Measurements from ENCODE around the gene PPM1H. TPM values are rescaled to one million over a fixed set of nuclear protein-coding genes. Genes with fewer than 3 reads are reported as not detected.

The PPM1H gene
- polyA plus RNA-seq, 1 experiment, result 2.3 TPM

GRCh38 chr12:62621101-62621638 lies 313.8 kb downstream of the PPM1H start:
- H3K4me3 ChIP-seq (ENCODE audit: low read depth, low read length), result no peak overlapping the region
- ChIA-PET POLR2A (interaction anchor here (0.6 kb wide), 1 partner anchor 165 kb away, joined by 3 read pairs; no protein-coding TSS in a partner anchor), CTCF (interaction anchor here (0.9 to 1.8 kb wide), 3 partner anchors 11 to 173 kb away, joined by 3 to 4 read pairs (median 3); no protein-coding TSS in a partner anchor)
- H3K27me3 ChIP-seq (ENCODE audit: control insufficient read depth, insufficient read depth, low read length), result no peaks in the 10 kb centered on the region
- DNase-seq (ENCODE audit: low read depth), result no peak
- peaks cover under 1% of the 10 kb centered on the region; the same call in 1 of the 2 replicates for H3K36me3 ChIP-seq (ENCODE audit: control insufficient read depth, insufficient read depth, low read length)
- no peak for TF ChIP-seq CTCF (IDR thresholded peaks at IDR 0.05; ENCODE audit: insufficient read depth, low read depth, low read length)

- H3K4me3 ChIP-seq (ENCODE audit: low read depth, low read length), result no peak overlapping the region
- POLR2A ChIA-PET, result no interaction called here
- no peak for TF ChIP-seq CTCF (IDR thresholded peaks at IDR 0.05; ENCODE audit: insufficient read depth, low read depth, low read length)
- peaks cover 2% of the 10 kb centered on the region; the same call in 1 of the 2 replicates for H3K36me3 ChIP-seq (ENCODE audit: control insufficient read depth, insufficient read depth, low read length)
- no peak for DNase-seq (ENCODE audit: low read depth)
- no peaks in the 10 kb centered on the region for H3K27me3 ChIP-seq (ENCODE audit: control insufficient read depth, insufficient read depth, low read length)
- CTCF ChIA-PET, result interaction anchor here (0.7 to 1.3 kb wide), 2 partner anchors 36 to 175 kb away, joined by 3 to 9 read pairs; no protein-coding TSS in a partner anchor
Measured at GRCh38 chr12:62618930-62619329, 316.0 kb downstream of the PPM1H start.

DNA sequence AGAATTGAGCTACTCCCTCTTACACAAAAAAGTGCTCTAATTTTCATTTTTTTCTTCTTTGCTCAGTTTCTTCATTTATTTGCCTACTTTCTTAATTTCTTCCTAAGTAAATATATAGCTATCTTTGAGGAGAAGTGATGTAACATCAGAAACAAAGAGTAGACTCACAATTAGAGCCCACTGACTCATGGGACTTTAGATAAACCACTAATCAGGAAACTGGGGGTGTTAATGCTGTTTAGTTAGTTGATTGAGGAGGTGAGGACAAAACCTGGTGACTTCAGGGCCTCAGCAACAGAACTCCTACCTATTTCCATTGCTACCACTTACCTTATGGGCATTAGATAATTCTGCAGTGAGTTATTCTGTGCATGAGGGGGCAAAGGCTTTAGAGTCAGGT lies 316.6 kb downstream of the PPM1H start:
- ChIA-PET POLR2A (no interaction called here), CTCF (interaction anchor here (0.7 to 1.3 kb wide), 2 partner anchors 36 to 176 kb away, joined by 3 to 9 read pairs; no protein-coding TSS in a partner anchor)
- no peak for TF ChIP-seq CTCF (IDR thresholded peaks at IDR 0.05; ENCODE audit: insufficient read depth, low read depth, low read length)
- DNase-seq (ENCODE audit: low read depth), result no peak
- Histone ChIP-seq H3K27me3 (ENCODE audit: control insufficient read depth, insufficient read depth, low read length) (no peaks in the 10 kb centered on the region), H3K36me3 (ENCODE audit: control insufficient read depth, insufficient read depth, low read length) (peaks cover 2% of the 10 kb centered on the region; the same call in 1 of the 2 replicates), H3K4me3 (ENCODE audit: low read depth, low read length) (no peak overlapping the region)

DNA sequence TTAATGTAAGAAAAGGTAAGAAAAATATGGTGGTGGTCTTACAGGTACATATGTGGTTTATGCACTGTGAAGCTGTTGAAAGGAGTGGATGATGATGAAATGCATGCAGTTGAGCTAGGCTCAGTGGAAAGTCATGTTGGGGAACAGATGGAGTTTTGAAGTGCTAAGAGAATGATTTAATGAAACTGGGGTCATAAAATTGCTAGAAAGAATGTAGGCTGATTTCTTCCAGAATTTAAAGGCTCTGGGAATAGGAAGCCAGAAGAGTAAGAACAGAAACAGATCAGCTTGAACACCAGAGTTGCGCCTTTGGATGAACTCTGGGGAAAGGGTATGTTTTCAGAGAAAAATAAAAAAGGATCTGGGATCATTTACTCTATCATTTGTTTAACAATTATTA lies 321.9 kb downstream of the PPM1H start:
- H3K27me3 ChIP-seq (ENCODE audit: control insufficient read depth, insufficient read depth, low read length), result no peaks in the 10 kb centered on the region
- POLR2A ChIA-PET, result no interaction called here
- no peak for TF ChIP-seq CTCF (IDR thresholded peaks at IDR 0.05; ENCODE audit: insufficient read depth, low read depth, low read length)
- no peak for DNase-seq (ENCODE audit: low read depth)
- CTCF ChIA-PET, result interaction anchor here (0.7 to 1.1 kb wide), 2 partner anchors 62 to 86 kb away, joined by 3 to 4 read pairs; no protein-coding TSS in a partner anchor
- H3K4me3 ChIP-seq (ENCODE audit: low read depth, low read length), result no peak overlapping the region
- H3K36me3 ChIP-seq (ENCODE audit: control insufficient read depth, insufficient read depth, low read length), result peaks cover 3% of the 10 kb centered on the region; the same call in 1 of the 2 replicates

- POLR2A ChIA-PET, result interaction anchor here (0.6 kb wide), 1 partner anchor 30 kb away, joined by 4 read pairs; no protein-coding TSS in a partner anchor
- Histone ChIP-seq H3K4me3 (ENCODE audit: low read depth, low read length) (no peak overlapping the region), H3K27me3 (ENCODE audit: control insufficient read depth, insufficient read depth, low read length) (no peaks in the 10 kb centered on the region), H3K36me3 (ENCODE audit: control insufficient read depth, insufficient read depth, low read length) (0 out of 2 replicates have a peak, but pooled peaks cover 1% of the 10 kb centered on the region)
- CTCF ChIA-PET, result interaction anchor here (1.6 kb wide), 2 partner anchors 143 to 206 kb away, joined by 4 read pairs; no protein-coding TSS in a partner anchor
- no peak for TF ChIP-seq CTCF (IDR thresholded peaks at IDR 0.05; ENCODE audit: insufficient read depth, low read depth, low read length)
- no peak for DNase-seq (ENCODE audit: low read depth)
Measured at GRCh38 chr12:62606654-62607053, 328.3 kb downstream of the PPM1H start.

Data from BJ (cell line).